GM18505 (cell line): ENCODE data around the gene APBB3.
A peak's percentile ranks its signal among the peaks of the same experiment; 100 is the strongest.

Experiments used
- ATAC-seq: cut with Tn5 transposase; IDR thresholded peaks from one replicate; pipeline ENCODE4 v1.9.1; 2021; ENCODE audit not compliant: unreplicated experiment
- POLR2A ChIP-seq: IDR thresholded peaks from 4 replicates; pipeline ENCODE4 v1.6.1; 2011; ENCODE audit warnings: borderline replicate concordance; ENCODE audit not compliant: insufficient read depth, insufficient read length; ENCODE audit errors: extremely low read depth

The APBB3 gene

GRCh38 chr5:140554454-140554853 lies 9.9 kb downstream of the APBB3 start:
- TF ChIP-seq POLR2A: no peak
- no peak for ATAC-seq

- no peak for ATAC-seq
- TF ChIP-seq POLR2A: no peak
These were observed 10.7 kb downstream of the APBB3 start for GRCh38 chr5:140553657-140554056.

DNA sequence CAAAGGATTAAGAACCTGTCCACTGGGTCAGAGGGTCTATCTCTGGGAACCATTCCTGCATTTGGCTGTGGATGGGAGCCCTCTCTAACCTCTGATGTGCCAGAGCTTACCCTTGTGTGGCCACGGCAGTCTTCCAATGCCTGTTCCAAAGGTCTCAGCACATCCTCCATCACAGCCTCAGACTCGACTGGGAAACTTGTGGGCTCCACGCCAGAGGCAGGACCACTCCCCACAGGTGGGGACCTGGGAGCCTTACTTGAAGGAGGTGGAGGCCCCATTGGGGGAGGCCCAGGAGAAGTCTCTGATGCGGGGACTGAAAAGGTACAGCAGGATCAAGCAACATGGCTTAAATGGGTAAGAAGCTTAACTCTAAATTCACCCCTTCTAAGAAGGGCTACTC lies 12.5 kb downstream of the APBB3 start:
- TF ChIP-seq POLR2A: no peak
- ATAC-seq: no peak

DNA sequence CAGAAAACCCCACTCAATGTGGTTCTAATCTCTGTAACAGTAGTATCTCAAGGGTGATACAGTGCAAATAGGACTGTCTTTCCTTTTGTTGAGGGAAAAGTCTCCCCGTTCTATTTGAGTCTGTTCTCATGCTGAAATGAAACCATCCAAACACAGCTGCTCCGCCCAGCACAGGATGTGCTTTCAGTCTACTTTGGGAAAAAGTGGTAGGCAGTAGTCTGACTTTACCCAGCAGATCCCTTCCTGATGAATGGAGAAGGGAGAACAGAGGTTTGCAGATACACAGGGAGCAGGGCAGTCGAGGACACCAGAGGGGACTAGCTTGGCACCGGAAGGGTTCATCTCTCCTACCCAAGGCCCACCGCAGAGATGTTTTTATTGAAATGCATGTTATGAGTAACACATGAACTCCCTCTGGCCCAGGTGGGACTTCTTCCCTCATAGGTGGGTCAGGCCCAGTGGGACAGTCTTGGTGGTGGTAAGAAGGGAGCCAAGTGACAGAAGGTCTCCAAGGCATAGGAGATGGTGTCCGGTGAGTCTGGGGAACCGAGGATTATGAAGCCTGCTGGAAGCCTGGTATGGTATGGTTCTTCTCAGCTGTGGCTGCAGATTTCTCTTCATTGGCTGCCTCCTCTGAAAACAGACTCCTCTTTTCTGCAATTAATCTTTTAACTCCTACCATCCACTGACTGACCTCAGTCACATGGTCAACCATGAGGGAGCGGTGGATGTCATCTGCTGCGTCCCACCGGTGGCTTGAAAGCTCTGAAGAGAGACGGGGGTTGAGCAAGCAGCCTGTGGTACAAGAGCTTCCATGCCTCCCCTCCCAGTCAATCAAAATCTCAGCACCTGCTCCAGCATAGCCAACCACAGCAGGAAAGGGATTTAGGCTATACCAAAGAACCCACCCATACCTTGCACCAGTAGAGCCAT lies 14.0 kb downstream of the APBB3 start:
- ATAC-seq: no peak
- TF ChIP-seq POLR2A: no peak

- ATAC-seq: no peak
- TF ChIP-seq POLR2A: no peak
These were observed 14.9 kb downstream of the APBB3 start for GRCh38 chr5:140549237-140550144.

DNA sequence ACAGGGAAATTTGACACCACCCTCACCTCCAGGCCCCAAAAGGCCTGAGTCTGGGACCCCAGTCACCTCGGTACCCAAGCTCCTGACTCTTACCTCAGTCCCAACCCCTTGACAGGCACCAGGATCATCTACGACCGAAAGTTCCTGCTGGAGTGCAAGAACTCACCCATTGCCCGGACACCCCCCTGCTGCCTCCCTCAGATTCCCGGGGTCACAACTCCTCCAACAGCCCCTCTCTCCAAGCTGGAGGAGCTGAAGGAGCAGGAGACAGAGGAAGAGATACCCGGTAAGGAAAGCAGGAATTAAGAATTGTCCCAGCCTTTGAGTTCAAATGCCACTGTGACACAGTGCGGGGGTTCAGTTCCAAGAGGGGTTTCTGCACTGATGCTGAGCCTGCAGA lies 15.6 kb downstream of the APBB3 start:
- ATAC-seq: no peak
- no peak for TF ChIP-seq POLR2A

GRCh38 chr5:140548300-140548688 lies 16.1 kb downstream of the APBB3 start:
- no peak for TF ChIP-seq POLR2A
- ATAC-seq: peak; percentile 4

DNA sequence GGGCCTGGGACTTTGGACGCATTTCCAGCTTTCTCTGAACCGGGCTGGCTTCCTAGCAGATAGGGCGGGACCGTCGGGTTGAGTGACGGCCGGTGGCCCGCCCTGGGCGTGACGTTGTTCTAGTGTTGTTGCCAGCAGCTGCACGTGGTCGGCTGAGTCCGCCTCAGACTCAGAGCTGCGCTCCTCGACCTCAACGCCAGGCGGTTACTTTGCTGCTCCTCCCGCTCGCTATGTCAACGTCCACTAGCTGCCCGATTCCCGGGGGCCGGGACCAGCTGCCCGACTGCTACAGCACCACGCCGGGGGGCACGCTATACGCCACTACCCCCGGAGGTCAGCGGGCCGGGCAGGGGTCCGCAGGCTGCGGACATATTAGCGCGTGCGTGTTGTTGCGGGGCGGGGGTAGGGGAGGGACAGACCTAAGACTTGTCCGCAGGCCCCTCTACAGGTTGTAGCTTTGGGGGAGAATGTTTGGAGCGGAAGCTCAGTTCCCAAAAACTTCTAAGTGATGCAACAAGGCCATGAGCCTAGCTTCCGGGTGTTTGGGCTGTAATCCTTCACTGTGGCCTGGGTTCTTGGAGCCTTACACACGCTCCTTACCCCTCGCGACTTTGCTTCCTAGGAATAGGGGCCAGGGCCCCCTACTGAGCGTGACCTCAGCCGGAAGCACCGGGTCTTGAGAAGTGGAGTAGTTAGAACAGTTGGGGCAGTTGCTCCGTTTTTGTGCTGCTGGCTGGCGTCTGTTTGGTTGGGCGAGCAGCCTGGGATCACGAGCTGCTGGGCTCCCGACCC lies 16.7 kb downstream of the APBB3 start, which contains the start of gene EIF4EBP3:
EIF4EBP3 (plus strand) TSS at position 155 of the 792 bp plus-strand sequence; CDS start at position 231, 76 bp downstream.
- ATAC-seq: peak; percentile 96
- TF ChIP-seq POLR2A: peak; percentile 57

DNA sequence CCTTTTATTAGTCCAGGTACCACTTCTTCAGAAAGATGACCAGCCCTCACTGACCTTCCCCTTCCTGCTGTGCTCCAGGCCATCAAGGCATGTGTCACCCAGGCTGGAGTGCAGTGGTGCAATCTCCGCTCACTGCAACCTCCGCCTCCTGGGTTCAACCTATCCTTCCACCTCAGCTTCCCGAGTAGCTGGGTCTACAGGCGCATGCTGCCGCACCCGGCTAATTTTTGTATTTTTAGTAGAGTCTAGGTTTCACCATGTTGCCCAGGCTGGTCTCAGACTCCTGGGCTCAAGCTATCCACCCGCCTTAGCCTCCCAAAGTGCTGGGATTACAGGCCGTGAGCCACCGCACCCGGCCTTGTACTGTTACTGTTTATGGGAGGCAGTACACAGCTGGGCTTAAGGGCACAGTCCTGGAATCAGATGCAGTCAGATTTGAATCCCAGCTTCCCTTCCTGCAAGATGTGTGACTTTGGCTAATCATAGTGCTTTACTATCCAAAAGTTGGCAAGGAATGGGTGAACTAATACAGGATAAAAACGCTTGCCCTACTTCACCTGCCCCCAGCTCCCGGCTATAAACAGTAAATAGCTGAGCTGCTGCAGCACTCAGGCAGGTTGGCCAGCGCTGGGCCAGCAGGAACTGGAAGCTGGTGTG lies 17.4 kb downstream of the APBB3 start:
- no peak for TF ChIP-seq POLR2A
- ATAC-seq: no peak

- no peak for TF ChIP-seq POLR2A
These were observed 18.8 kb downstream of the APBB3 start for GRCh38 chr5:140545606-140546005.

GRCh38 chr5:140544986-140545385 lies 19.4 kb downstream of the APBB3 start:
- no peak for ATAC-seq
- TF ChIP-seq POLR2A: no peak

More at GRCh38 chr5:140545606-140546005, 18.8 kb downstream of the APBB3 start:
- no peak for ATAC-seq

DNA sequence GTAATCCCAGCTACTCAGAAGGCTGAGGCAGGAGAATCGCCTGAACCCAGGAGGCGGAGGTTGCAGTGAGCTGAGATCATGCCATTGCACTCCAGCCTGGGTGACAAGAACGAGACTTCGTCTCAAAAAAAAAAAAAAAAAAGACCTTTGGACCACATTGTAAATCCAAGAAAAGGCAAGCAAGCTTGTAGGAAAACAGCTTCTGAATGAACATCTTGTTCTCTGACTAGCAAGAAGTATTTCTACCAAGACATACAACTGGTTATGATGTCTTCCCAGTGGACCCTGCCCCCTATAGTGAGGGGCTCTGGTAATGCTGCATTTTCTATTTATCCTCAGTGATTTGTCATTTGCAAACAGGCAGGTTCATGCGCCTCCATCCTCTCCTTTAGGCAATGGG lies 21.4 kb downstream of the APBB3 start:
- no peak for ATAC-seq
- no peak for TF ChIP-seq POLR2A
